Measurements from ENCODE around the gene ACYP2.

The ACYP2 gene

DNA sequence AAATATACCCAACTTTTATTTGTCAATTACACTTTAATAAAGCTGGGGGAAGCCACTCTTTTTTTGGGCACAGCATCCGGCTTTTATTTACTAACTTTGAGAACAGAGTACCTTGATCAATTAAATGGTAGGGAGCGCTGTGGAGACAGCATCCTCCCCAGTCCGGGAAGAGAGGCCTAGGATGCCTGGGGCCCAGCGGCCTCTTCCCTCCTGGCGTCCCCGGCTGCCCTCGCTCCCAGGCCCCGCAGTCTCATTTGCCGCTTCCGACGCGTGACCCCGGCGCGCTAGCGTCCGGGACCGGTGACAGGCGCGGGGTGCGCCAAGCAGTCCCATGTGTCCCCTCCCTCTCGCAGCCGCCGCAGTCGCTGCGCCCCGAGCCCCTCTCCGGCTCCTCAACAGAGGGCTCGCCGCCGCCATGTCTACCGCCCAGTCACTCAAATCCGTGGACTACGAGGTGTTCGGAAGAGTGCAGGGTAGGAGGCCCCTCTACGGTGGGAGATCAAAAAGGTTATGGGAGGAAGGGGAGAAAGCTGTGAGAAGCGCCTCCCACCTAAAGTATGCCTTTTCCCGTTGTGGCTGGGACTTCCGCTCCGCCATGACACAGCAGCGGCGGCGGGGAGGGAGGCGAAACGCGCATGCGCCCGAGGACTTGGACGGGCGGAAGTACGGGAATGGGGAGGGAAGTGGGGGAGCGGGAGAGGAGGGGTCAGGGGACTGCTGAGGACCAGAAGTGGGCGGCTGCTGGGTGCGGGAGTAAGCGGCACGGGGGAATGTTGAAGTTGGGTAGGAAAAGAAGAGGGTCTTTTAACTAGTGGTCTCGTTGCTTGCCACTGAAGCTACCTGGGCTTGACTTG lies at the start of gene ACYP2:
ACYP2 (plus strand) TSS at position 332 of the 854 bp plus-strand sequence.
- CTCF ChIA-PET = interaction anchor here (0.5 to 1.1 kb wide), 6 partner anchors 8 to 1061 kb away, joined by 3 to 5 read pairs (median 4); no protein-coding TSS in a partner anchor
- Histone ChIP-seq H3K36me3 (ENCODE audit: control insufficient read depth in 2 of 2, insufficient read depth in 1 of 2, low read length in 2 of 2) (no peaks in the 10 kb centered on the region), H3K27ac (ENCODE audit: extremely low read depth, low read depth, low read length) (peak within 1 kb of the TSS; percentile 97), H3K9me3 (ENCODE audit: control insufficient read depth, insufficient read depth, low read depth, low read length) (no peaks in the 10 kb centered on the region), H3K4me1 (ENCODE audit: control insufficient read depth, insufficient read depth, low read length) (no peaks in the 10 kb centered on the region), H3K4me3 (ENCODE audit: low read depth, low read length) (peak within 1 kb of the TSS; percentile 96)
- POLR2A ChIA-PET = interaction anchor here (0.6 to 0.7 kb wide), 2 partner anchors 11 to 13 kb away, joined by 3 to 4 read pairs; no protein-coding TSS in a partner anchor
- TF ChIP-seq, protein P1, sequence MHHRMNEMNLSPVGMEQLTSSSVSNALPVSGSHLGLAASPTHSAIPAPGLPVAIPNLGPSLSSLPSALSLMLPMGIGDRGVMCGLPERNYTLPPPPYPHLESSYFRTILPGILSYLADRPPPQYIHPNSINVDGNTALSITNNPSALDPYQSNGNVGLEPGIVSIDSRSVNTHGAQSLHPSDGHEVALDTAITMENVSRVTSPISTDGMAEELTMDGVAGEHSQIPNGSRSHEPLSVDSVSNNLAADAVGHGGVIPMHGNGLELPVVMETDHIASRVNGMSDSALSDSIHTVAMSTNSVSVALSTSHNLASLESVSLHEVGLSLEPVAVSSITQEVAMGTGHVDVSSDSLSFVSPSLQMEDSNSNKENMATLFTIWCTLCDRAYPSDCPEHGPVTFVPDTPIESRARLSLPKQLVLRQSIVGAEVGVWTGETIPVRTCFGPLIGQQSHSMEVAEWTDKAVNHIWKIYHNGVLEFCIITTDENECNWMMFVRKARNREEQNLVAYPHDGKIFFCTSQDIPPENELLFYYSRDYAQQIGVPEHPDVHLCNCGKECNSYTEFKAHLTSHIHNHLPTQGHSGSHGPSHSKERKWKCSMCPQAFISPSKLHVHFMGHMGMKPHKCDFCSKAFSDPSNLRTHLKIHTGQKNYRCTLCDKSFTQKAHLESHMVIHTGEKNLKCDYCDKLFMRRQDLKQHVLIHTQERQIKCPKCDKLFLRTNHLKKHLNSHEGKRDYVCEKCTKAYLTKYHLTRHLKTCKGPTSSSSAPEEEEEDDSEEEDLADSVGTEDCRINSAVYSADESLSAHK (tag by site-specific recombination; IDR thresholded peaks at IDR 0.05) = 0 out of 2 replicates have a peak, but pooled peaks have one; percentile 4
- peak; percentile 61; the same call in 1 of the 2 replicates for TF ChIP-seq GLI4 (tag by site-specific recombination; IDR thresholded peaks at IDR 0.05)
- no peak for TF ChIP-seq ZNF48 (tag by site-specific recombination; IDR thresholded peaks at IDR 0.05)
- peak; percentile 21; the same call in 1 of the 2 replicates for TF ChIP-seq GLIS2 (tag by site-specific recombination; IDR thresholded peaks at IDR 0.05)
- peak; percentile 25; the same call in 1 of the 2 replicates for TF ChIP-seq ZNF391 (tag by site-specific recombination; IDR thresholded peaks at IDR 0.05; ENCODE audit: borderline replicate concordance, low read depth)
- TF ChIP-seq, protein P2, sequence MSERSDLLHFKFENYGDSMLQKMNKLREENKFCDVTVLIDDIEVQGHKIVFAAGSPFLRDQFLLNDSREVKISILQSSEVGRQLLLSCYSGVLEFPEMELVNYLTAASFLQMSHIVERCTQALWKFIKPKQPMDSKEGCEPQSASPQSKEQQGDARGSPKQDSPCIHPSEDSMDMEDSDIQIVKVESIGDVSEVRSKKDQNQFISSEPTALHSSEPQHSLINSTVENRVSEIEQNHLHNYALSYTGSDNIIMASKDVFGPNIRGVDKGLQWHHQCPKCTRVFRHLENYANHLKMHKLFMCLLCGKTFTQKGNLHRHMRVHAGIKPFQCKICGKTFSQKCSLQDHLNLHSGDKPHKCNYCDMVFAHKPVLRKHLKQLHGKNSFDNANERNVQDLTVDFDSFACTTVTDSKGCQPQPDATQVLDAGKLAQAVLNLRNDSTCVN (tag by site-specific recombination; optimal IDR thresholded peaks at IDR 0.05) = peak; percentile 81
- TF ChIP-seq, protein P3, sequence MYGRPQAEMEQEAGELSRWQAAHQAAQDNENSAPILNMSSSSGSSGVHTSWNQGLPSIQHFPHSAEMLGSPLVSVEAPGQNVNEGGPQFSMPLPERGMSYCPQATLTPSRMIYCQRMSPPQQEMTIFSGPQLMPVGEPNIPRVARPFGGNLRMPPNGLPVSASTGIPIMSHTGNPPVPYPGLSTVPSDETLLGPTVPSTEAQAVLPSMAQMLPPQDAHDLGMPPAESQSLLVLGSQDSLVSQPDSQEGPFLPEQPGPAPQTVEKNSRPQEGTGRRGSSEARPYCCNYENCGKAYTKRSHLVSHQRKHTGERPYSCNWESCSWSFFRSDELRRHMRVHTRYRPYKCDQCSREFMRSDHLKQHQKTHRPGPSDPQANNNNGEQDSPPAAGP (tag by site-specific recombination; IDR thresholded peaks at IDR 0.05) = peak; percentile 16; the same call in 1 of the 2 replicates
- peak; percentile 73 for TF ChIP-seq FEZF1 (tag by site-specific recombination; IDR thresholded peaks at IDR 0.05)
- TF ChIP-seq, protein P4, sequence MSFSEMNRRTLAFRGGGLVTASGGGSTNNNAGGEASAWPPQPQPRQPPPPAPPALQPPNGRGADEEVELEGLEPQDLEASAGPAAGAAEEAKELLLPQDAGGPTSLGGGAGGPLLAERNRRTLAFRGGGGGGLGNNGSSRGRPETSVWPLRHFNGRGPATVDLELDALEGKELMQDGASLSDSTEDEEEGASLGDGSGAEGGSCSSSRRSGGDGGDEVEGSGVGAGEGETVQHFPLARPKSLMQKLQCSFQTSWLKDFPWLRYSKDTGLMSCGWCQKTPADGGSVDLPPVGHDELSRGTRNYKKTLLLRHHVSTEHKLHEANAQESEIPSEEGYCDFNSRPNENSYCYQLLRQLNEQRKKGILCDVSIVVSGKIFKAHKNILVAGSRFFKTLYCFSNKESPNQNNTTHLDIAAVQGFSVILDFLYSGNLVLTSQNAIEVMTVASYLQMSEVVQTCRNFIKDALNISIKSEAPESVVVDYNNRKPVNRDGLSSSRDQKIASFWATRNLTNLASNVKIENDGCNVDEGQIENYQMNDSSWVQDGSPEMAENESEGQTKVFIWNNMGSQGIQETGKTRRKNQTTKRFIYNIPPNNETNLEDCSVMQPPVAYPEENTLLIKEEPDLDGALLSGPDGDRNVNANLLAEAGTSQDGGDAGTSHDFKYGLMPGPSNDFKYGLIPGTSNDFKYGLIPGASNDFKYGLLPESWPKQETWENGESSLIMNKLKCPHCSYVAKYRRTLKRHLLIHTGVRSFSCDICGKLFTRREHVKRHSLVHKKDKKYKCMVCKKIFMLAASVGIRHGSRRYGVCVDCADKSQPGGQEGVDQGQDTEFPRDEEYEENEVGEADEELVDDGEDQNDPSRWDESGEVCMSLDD (tag by site-specific recombination; IDR thresholded peaks at IDR 0.05) = peak; percentile 80
- TF ChIP-seq ZSCAN30 (tag by site-specific recombination; IDR thresholded peaks at IDR 0.05) = peak; percentile 82; the same call in 1 of the 2 replicates
- peak; percentile 36; the same call in 1 of the 2 replicates for TF ChIP-seq ZFP69B (tag by site-specific recombination; IDR thresholded peaks at IDR 0.05)
- peak; percentile 45; the same call in 1 of the 2 replicates for TF ChIP-seq ZNF24 (tag by site-specific recombination; IDR thresholded peaks at IDR 0.05)
- TF ChIP-seq IKZF3 (tag by site-specific recombination; IDR thresholded peaks at IDR 0.05) = 0 out of 2 replicates have a peak, but pooled peaks have one; percentile 27
- TF ChIP-seq ZFP41 (tag by site-specific recombination; IDR thresholded peaks at IDR 0.05; ENCODE audit: borderline replicate concordance) = no peak
- no peak; the same call in 1 of the 2 replicates for TF ChIP-seq ZNF660 (tag by site-specific recombination; IDR thresholded peaks at IDR 0.05)
- peak; percentile 86 for TF ChIP-seq YY1 (tag by site-specific recombination; IDR thresholded peaks at IDR 0.05)
- no peak for TF ChIP-seq ZSCAN16 (tag by site-specific recombination; IDR thresholded peaks at IDR 0.05)
- peak; percentile 90 for TF ChIP-seq ZBTB17 (tag by site-specific recombination; IDR thresholded peaks at IDR 0.05)
- no peak for TF ChIP-seq BCL11B (tag by site-specific recombination; IDR thresholded peaks at IDR 0.05; ENCODE audit: low read depth)
- peak; percentile 69 for TF ChIP-seq SP7 (tag by site-specific recombination; IDR thresholded peaks at IDR 0.05)
- peak; percentile 93 for TF ChIP-seq ZNF501 (tag by site-specific recombination; IDR thresholded peaks at IDR 0.05)
- TF ChIP-seq, protein P5, sequence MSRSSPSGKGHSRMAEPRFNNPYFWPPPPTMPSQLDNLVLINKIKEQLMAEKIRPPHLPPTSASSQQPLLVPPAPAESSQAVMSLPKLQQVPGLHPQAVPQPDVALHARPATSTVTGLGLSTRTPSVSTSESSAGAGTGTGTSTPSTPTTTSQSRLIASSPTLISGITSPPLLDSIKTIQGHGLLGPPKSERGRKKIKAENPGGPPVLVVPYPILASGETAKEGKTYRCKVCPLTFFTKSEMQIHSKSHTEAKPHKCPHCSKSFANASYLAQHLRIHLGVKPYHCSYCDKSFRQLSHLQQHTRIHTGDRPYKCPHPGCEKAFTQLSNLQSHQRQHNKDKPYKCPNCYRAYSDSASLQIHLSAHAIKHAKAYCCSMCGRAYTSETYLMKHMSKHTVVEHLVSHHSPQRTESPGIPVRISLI (tag by site-specific recombination; IDR thresholded peaks at IDR 0.05) = 0 out of 2 replicates have a peak, but pooled peaks have one; percentile 32
- TF ChIP-seq ZNF132 (tag by site-specific recombination; IDR thresholded peaks at IDR 0.05; ENCODE audit: borderline replicate concordance) = no peak
- TF ChIP-seq OVOL3 (tag by site-specific recombination; IDR thresholded peaks at IDR 0.05) = peak; percentile 73
- TF ChIP-seq ZXDB (tag by site-specific recombination; IDR thresholded peaks at IDR 0.05) = peak; percentile 83
- no peak for TF ChIP-seq ZNF10 (tag by site-specific recombination; IDR thresholded peaks at IDR 0.05)
- no peak for TF ChIP-seq ZNF302 (tag by site-specific recombination; IDR thresholded peaks at IDR 0.05; ENCODE audit: low read depth)
- TF ChIP-seq ZNF202 (tag by site-specific recombination; IDR thresholded peaks at IDR 0.05; ENCODE audit: borderline replicate concordance) = peak; percentile 97
- peak; percentile 37 for TF ChIP-seq ZBTB8A (tag by site-specific recombination; IDR thresholded peaks at IDR 0.05)

All from HEK293 (cell line).